Colonic mucosa (tissue), 4 donors: Measurements from ENCODE around the gene PLXNA1. TPM values are rescaled to one million over a fixed set of nuclear protein-coding genes. Genes with fewer than 3 reads are reported as not detected.

Experiments
- DNase-seq: peaks from one replicate; pipeline ENCODE4 v3.0.0-alpha.2; 2020
- H3K27ac ChIP-seq: fragments of 200-600 bp; one replicate; pipeline ENCODE4 v1.8.0; 2021
- H3K27me3 ChIP-seq: fragments of 200-600 bp; one replicate; pipeline ENCODE4 v1.8.0; 2021
- H3K36me3 ChIP-seq: fragments of 200-600 bp; one replicate; pipeline ENCODE4 v1.8.0; 2021
- H3K4me1 ChIP-seq: fragments of 200-600 bp; one replicate; pipeline ENCODE4 v1.8.0; 2021; ENCODE audit warnings: mild to moderate bottlenecking
- H3K4me3 ChIP-seq: fragments of 200-600 bp; one replicate; pipeline ENCODE4 v1.8.0; 2021
- H3K9ac ChIP-seq, 2 donors: one replicate each; pipeline ENCODE4 v1.7.0; 2013; ENCODE audit warnings: control low read depth in 2 of 2, low read depth in 2 of 2, low read length in 2 of 2
- H3K9me3 ChIP-seq: fragments of 200-600 bp; one replicate; pipeline ENCODE4 v1.8.0; 2021
- CTCF ChIP-seq: fragments of 200-600 bp; IDR thresholded peaks from one replicate; pipeline ENCODE4 v1.8.0; 2022; ENCODE audit warnings: antibody characterized with exemption, mild to moderate bottlenecking
- intact Hi-C: fragments of 100-400 bp; cut with DNase I; formaldehyde crosslinking; loops from one replicate; pipeline ENCODE4 v1.14.1; 2022
- total RNA-seq, 2 donors: library from RNA; stranded (reverse); fragmentation: NEBNext Ultra II Directional in 1 of 2; extraction: Animal tissue kit (Norgen Biotek cat#: 25700) in 1 of 2; gene quantifications; one replicate each; pipeline ENCODE4 v1.2.1, GENCODE V29; 2021
- donor health status: healthy.
- donor health status: DM: no; HTN: no; CAD: no.
- donor health status: DM: no; HTN: no; CAD: no.

The PLXNA1 gene
- total RNA-seq, 2 donors from 2014 or later = 16.0 to 19.3 TPM

DNA sequence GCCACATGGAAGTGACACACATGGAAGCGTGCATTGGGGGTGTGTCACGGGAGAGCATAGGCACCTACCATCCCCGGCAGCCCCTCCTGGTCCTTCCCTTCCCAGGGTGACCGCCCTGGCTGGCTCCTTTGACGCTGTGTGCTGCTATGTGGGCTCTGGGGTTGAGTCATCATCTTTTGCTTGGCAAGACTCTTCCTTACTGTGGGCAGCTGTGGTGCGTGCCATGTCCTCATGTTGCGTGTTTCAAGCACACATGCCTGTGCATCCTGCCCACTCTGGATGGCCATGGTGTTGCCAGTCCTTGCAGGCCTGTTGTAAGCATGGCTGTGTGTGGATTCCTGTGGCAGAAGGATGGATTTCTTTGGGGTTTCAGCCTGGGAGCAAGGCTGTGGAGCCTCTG is 14.0 kb downstream of the PLXNA1 start:
- no peak overlapping the region for H3K9ac ChIP-seq
- H3K27ac ChIP-seq = no peak overlapping the region
- H3K27me3 ChIP-seq = no peaks in the 10 kb centered on the region
- TF ChIP-seq CTCF = no peak
- no peaks in the 10 kb centered on the region for H3K36me3 ChIP-seq
- intact Hi-C loops = no loop called here
- no peaks in the 10 kb centered on the region for H3K4me1 ChIP-seq
- no peak overlapping the region for H3K4me3 ChIP-seq
- no peak for DNase-seq
- H3K9me3 ChIP-seq = no peaks in the 10 kb centered on the region

DNA sequence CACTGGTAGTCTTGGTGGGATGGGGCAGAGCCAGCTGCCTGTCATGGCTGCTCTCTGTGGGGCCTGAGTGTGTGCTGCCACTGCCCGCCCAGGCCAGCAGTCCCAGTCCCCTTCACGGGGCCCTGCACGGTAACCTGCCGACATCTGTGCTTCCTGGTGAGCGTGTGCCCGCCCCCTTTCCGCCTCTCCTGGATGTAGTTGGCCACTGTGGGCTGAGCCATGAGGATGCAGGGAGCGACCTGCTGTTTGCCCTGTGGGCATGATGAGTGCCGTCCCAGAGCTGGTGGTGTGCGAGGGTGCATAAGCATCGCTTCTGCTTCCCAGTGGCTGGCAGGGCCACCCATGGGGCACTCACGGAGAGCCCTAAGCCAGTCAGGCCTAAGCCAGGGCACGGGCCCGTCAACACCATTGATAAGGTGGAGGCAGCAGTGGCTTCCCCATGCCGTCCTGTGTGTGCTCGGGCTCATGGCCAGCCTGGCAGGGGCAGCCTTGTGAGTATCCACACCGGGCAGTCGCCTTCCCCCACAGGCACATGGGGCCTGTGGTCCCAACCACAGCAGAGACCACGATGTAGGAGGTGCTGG is 14.6 kb downstream of the PLXNA1 start:
- H3K4me1 ChIP-seq = no peaks in the 10 kb centered on the region
- intact Hi-C loops = no loop called here
- DNase-seq = no peak

GRCh38 chr3:126998320-126998719 is 15.4 kb downstream of the PLXNA1 start:
- intact Hi-C loops = no loop called here
- H3K36me3 ChIP-seq = no peaks in the 10 kb centered on the region
- H3K4me1 ChIP-seq = no peaks in the 10 kb centered on the region
- no peaks in the 10 kb centered on the region for H3K9me3 ChIP-seq
- no peak for TF ChIP-seq CTCF
- no peak overlapping the region for H3K27ac ChIP-seq
- no peaks in the 10 kb centered on the region for H3K27me3 ChIP-seq
- no peak for DNase-seq
- no peak overlapping the region for H3K9ac ChIP-seq
- H3K4me3 ChIP-seq = no peak overlapping the region

More for the DNA sequence above, 14.6 kb downstream of the PLXNA1 start:
- Histone ChIP-seq H3K9ac (no peak overlapping the region), H3K4me3 (no peak overlapping the region), H3K36me3 (no peaks in the 10 kb centered on the region), H3K27me3 (no peaks in the 10 kb centered on the region), H3K27ac (no peak overlapping the region), H3K9me3 (no peaks in the 10 kb centered on the region)
- no peak for TF ChIP-seq CTCF

GRCh38 chr3:126998728-126999127 is 15.8 kb downstream of the PLXNA1 start:
- H3K36me3 ChIP-seq = no peaks in the 10 kb centered on the region
- peak; percentile 32 for DNase-seq
- no peak overlapping the region for H3K27ac ChIP-seq

GRCh38 chr3:126999383-126999782 is 16.5 kb downstream of the PLXNA1 start:
- H3K4me1 ChIP-seq = no peaks in the 10 kb centered on the region
- no peak overlapping the region for H3K4me3 ChIP-seq
- H3K9me3 ChIP-seq = no peaks in the 10 kb centered on the region
- no peaks in the 10 kb centered on the region for H3K27me3 ChIP-seq
- H3K27ac ChIP-seq = no peak overlapping the region
- intact Hi-C loops = no loop called here
- TF ChIP-seq CTCF = no peak
- H3K9ac ChIP-seq = no peak overlapping the region
- no peaks in the 10 kb centered on the region for H3K36me3 ChIP-seq
- no peak for DNase-seq

More at GRCh38 chr3:126998728-126999127, 15.8 kb downstream of the PLXNA1 start:
- H3K4me1 ChIP-seq = no peaks in the 10 kb centered on the region
- intact Hi-C loops = no loop called here
- H3K27me3 ChIP-seq = no peaks in the 10 kb centered on the region
- no peak overlapping the region for H3K4me3 ChIP-seq
- no peaks in the 10 kb centered on the region for H3K9me3 ChIP-seq
- no peak for TF ChIP-seq CTCF
- no peak overlapping the region for H3K9ac ChIP-seq
